Measurements from ENCODE around the gene ELOVL1.
A peak's percentile ranks its signal among the peaks of the same experiment; 100 is the strongest.
"Not testable (repeated sequence)": the region's sequence is repeated elsewhere in the genome, so short reads cannot be mapped to it uniquely, and the experiment has no call there.

The ELOVL1 gene

GRCh38 chr1:43367904-43368645 lies at the start of gene ELOVL1:
Gene ELOVL1 (minus strand): TSS chr1:43368011. CDS start chr1:43365609, 2,402 bp downstream.
- peak; percentile 24 for TF ChIP-seq CTCF (IDR thresholded peaks at IDR 0.05; ENCODE audit: low read depth, low read length, missing control alignments)
- H3K4me3 ChIP-seq (ENCODE audit: low read depth, low read length), result peak within 1 kb of the TSS; percentile 77
- peak; percentile 47 for DNase-seq (ENCODE audit: low read depth)
- in situ Hi-C loops (cut with HindIII; ENCODE audit: low sequenced_read_pairs), result no loop called here

- DNase-seq (ENCODE audit: low read depth), result no peak
- no peak overlapping the region for H3K4me3 ChIP-seq (ENCODE audit: low read depth, low read length)
- in situ Hi-C loops (cut with HindIII; ENCODE audit: low sequenced_read_pairs), result no loop called here
- TF ChIP-seq CTCF (IDR thresholded peaks at IDR 0.05; ENCODE audit: low read depth, low read length, missing control alignments), result no peak
Measured at GRCh38 chr1:43415901-43416300, 48.1 kb upstream of the ELOVL1 start.

GRCh38 chr1:43414634-43415223 lies 46.9 kb upstream of the ELOVL1 start:
- H3K4me3 ChIP-seq (ENCODE audit: low read depth, low read length), result no peak overlapping the region
- in situ Hi-C loops (cut with HindIII; ENCODE audit: low sequenced_read_pairs), result no loop called here
- peak; percentile 69 for TF ChIP-seq CTCF (IDR thresholded peaks at IDR 0.05; ENCODE audit: low read depth, low read length, missing control alignments)
- DNase-seq (ENCODE audit: low read depth), result peak; percentile 18

GRCh38 chr1:43413426-43413825 lies 45.6 kb upstream of the ELOVL1 start:
- DNase-seq (ENCODE audit: low read depth); H3K4me3 ChIP-seq (ENCODE audit: low read depth, low read length); in situ Hi-C loops (cut with HindIII; ENCODE audit: low sequenced_read_pairs): not testable (repeated sequence)

GRCh38 chr1:43410571-43410970 lies 42.8 kb upstream of the ELOVL1 start:
- no peak overlapping the region for H3K4me3 ChIP-seq (ENCODE audit: low read depth, low read length)
- no peak for TF ChIP-seq CTCF (IDR thresholded peaks at IDR 0.05; ENCODE audit: low read depth, low read length, missing control alignments)
- in situ Hi-C loops (cut with HindIII; ENCODE audit: low sequenced_read_pairs), result no loop called here
- no peak for DNase-seq (ENCODE audit: low read depth)

- no peak overlapping the region for H3K4me3 ChIP-seq (ENCODE audit: low read depth, low read length)
- no peak for TF ChIP-seq CTCF (IDR thresholded peaks at IDR 0.05; ENCODE audit: low read depth, low read length, missing control alignments)
- in situ Hi-C loops (cut with HindIII; ENCODE audit: low sequenced_read_pairs), result no loop called here
- DNase-seq (ENCODE audit: low read depth), result no peak
Measured at GRCh38 chr1:43405876-43406234, 38.0 kb upstream of the ELOVL1 start.

- in situ Hi-C loops (cut with HindIII; ENCODE audit: low sequenced_read_pairs), result no loop called here
- no peak for DNase-seq (ENCODE audit: low read depth)
Measured at GRCh38 chr1:43405219-43405875, 37.5 kb upstream of the ELOVL1 start.

More at GRCh38 chr1:43405219-43405875, 37.5 kb upstream of the ELOVL1 start:
- H3K4me3 ChIP-seq (ENCODE audit: low read depth, low read length), result no peak overlapping the region
- TF ChIP-seq CTCF (IDR thresholded peaks at IDR 0.05; ENCODE audit: low read depth, low read length, missing control alignments), result no peak

All from astrocyte of the cerebellum (primary cell).